Neural cell (in vitro differentiated cells): ENCODE results near the gene TRAPPC10. TPM values are rescaled to one million over a fixed set of nuclear protein-coding genes. Genes with fewer than 3 reads are reported as not detected.

Experiments used
- H2AFZ ChIP-seq: fragments of 200-600, 300-800 bp; sonication (generic), shearing (Covaris generic); 2 replicates; pipeline ENCODE4 v1.6.0; 2014; ENCODE audit warnings: low read depth, mild to moderate bottlenecking, antibody characterized with exemption, low read length, moderate library complexity
- H3F3A ChIP-seq: fragments of 200-600 bp; shearing (Covaris generic); 2 replicates; pipeline ENCODE4 v1.6.1; 2016; ENCODE audit warnings: mild to moderate bottlenecking, moderate library complexity, mixed read lengths, antibody characterized with exemption, low read length; ENCODE audit not compliant: insufficient read depth, poor library complexity, severe bottlenecking
- H3K27ac ChIP-seq: fragments of 200-600, 300-800 bp; sonication (generic), shearing (Covaris generic); 2 replicates; pipeline ENCODE4 v1.5.1; 2014; ENCODE audit warnings: mild to moderate bottlenecking, low read length, moderate library complexity
- H3K27me3 ChIP-seq: fragments of 300-800, 200-600 bp; sonication (generic), shearing (Covaris generic); 2 replicates; pipeline ENCODE4 v1.6.0; 2014; ENCODE audit warnings: mild to moderate bottlenecking, low read depth, low read length, moderate library complexity; ENCODE audit not compliant: insufficient read depth
- H3K36me3 ChIP-seq: fragments of 300-800, 200-600 bp; sonication (generic), shearing (Covaris generic); 2 replicates; pipeline ENCODE4 v1.5.1; 2014; ENCODE audit warnings: mild to moderate bottlenecking, antibody characterized with exemption, low read length, moderate library complexity; ENCODE audit not compliant: insufficient read depth
- H3K4me2 ChIP-seq: fragments of 300-800, 200-600 bp; sonication (generic), shearing (Covaris generic); 2 replicates; pipeline ENCODE4 v1.6.0; 2014; ENCODE audit warnings: mild to moderate bottlenecking, low read length
- H3K4me3 ChIP-seq: fragments of 300-800, 200-600 bp; sonication (generic), shearing (Covaris generic); 2 replicates; pipeline ENCODE4 v1.5.1; 2014; ENCODE audit warnings: mild to moderate bottlenecking, low read length, moderate library complexity
- H3K79me2 ChIP-seq: fragments of 200-600 bp; shearing (Covaris generic); replicated peaks from 2 replicates; pipeline ENCODE4 v1.6.0; 2014; ENCODE audit warnings: mild to moderate bottlenecking, low read length, moderate library complexity; ENCODE audit not compliant: insufficient read depth
- H3K9ac ChIP-seq: fragments of 300-800, 200-600 bp; sonication (generic), shearing (Covaris generic); 2 replicates; pipeline ENCODE4 v1.6.1; 2016; ENCODE audit warnings: mild to moderate bottlenecking, low read length, mixed read lengths
- H3K9me2 ChIP-seq: fragments of 200-600 bp; shearing (Covaris generic); 2 replicates; pipeline ENCODE4 v1.6.1; 2016; ENCODE audit warnings: mild to moderate bottlenecking, low read length, mixed read lengths; ENCODE audit not compliant: insufficient read depth
- H3K9me3 ChIP-seq: fragments of 200-600, 300-800 bp; sonication (generic), shearing (Covaris generic); 2 replicates; pipeline ENCODE4 v1.6.1; 2016; ENCODE audit warnings: mild to moderate bottlenecking, mixed run types, low read length, moderate library complexity, mixed read lengths
- H4K20me1 ChIP-seq: fragments of 200-600 bp; shearing (Covaris generic); 2 replicates; pipeline ENCODE4 v1.6.1; 2016; ENCODE audit warnings: mild to moderate bottlenecking, mixed run types; ENCODE audit not compliant: insufficient read depth
- EP300 ChIP-seq: fragments of 450-650 bp; conservative IDR thresholded peaks from 2 replicates; pipeline ENCODE4 v1.6.1; 2014; ENCODE audit warnings: antibody characterized with exemption, mild to moderate bottlenecking, moderate library complexity; ENCODE audit not compliant: poor library complexity, severe bottlenecking
- EZH2 ChIP-seq: fragments of 200-600, 300-800 bp; shearing (Covaris generic), sonication (generic); IDR thresholded peaks from 2 replicates; pipeline ENCODE4 v1.6.1; 2014; ENCODE audit warnings: antibody characterized with exemption, low read length, borderline replicate concordance, mild to moderate bottlenecking; ENCODE audit not compliant: insufficient read depth, poor library complexity, severe bottlenecking
- MXI1 ChIP-seq: fragments of 450-650 bp; conservative IDR thresholded peaks from 2 replicates; pipeline ENCODE4 v1.6.1; 2014; ENCODE audit warnings: antibody characterized with exemption, mild to moderate bottlenecking; ENCODE audit not compliant: poor library complexity, severe bottlenecking
- POLR2AphosphoS5 ChIP-seq: IDR thresholded peaks from 2 replicates; pipeline ENCODE4 v1.6.1; 2012
- RAD21 ChIP-seq: fragments of 450-650 bp; conservative IDR thresholded peaks from 2 replicates; pipeline ENCODE4 v1.6.1; 2014; ENCODE audit warnings: antibody characterized with exemption, mild to moderate bottlenecking, moderate library complexity
- SMC3 ChIP-seq: fragments of 450-650 bp; conservative IDR thresholded peaks from 2 replicates; pipeline ENCODE4 v1.6.1; 2014; ENCODE audit warnings: antibody characterized with exemption, mild to moderate bottlenecking, moderate library complexity; ENCODE audit not compliant: poor library complexity
- TAF1 ChIP-seq: IDR thresholded peaks from 2 replicates; pipeline ENCODE4 v1.6.1; 2012; ENCODE audit warnings: low read depth
- polyA plus RNA-seq: library from polyadenylated mRNA; depleted of rRNA; stranded (reverse); fragments of >200 nt; gene quantifications from 2 replicates; pipeline ENCODE4 v1.2.3, GENCODE V29; 2014
- TF ChIP-seq, protein P1 (sequence below): fragments of 450-650 bp; IDR thresholded peaks from 2 replicates; pipeline ENCODE4 v1.5.1; 2014; ENCODE audit warnings: antibody characterized with exemption, mild to moderate bottlenecking, moderate library complexity; ENCODE audit not compliant: poor library complexity, severe bottlenecking
- TF ChIP-seq, protein P2 (sequence below): IDR thresholded peaks from 2 replicates; pipeline ENCODE4 v1.6.1; 2012; ENCODE audit warnings: borderline replicate concordance

TRAPPC10 gene
- polyA plus RNA-seq, 1 donor from 2014 or later: 17.8 TPM

DNA sequence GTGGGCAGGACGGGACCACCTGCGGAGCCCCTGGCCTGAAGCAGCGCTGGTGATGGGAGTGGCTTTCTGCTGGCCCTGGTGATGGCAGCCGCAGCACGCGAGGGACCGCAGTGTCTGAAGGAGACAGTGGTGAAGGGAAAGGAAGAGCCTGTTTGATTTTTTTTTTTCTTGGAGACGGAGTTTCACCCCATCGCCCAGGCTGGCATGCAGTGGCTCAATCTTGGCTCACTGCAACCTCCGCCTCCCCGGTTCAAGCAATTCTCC, 40.2 kb upstream of the TRAPPC10 start:
- Histone ChIP-seq H3K9me2 (no peaks in the 10 kb centered on the region), H3K27ac (no peak overlapping the region), H3K79me2 (no peaks in the 10 kb centered on the region), H3F3A (no peaks in the 10 kb centered on the region), H3K4me2 (no peak overlapping the region), H4K20me1 (no peaks in the 10 kb centered on the region), H3K9me3 (no peaks in the 10 kb centered on the region), H2AFZ (no peak overlapping the region), H3K27me3 (no peaks in the 10 kb centered on the region), H3K36me3 (no peaks in the 10 kb centered on the region), H3K9ac (no peak overlapping the region), H3K4me3 (no peak overlapping the region)
- TF ChIP-seq SMC3 (no peak), TAF1 (no peak), POLR2AphosphoS5 (no peak), MXI1 (no peak), EP300 (no peak), EZH2 (no peak), RAD21 (no peak)
- TF ChIP-seq, protein P1, sequence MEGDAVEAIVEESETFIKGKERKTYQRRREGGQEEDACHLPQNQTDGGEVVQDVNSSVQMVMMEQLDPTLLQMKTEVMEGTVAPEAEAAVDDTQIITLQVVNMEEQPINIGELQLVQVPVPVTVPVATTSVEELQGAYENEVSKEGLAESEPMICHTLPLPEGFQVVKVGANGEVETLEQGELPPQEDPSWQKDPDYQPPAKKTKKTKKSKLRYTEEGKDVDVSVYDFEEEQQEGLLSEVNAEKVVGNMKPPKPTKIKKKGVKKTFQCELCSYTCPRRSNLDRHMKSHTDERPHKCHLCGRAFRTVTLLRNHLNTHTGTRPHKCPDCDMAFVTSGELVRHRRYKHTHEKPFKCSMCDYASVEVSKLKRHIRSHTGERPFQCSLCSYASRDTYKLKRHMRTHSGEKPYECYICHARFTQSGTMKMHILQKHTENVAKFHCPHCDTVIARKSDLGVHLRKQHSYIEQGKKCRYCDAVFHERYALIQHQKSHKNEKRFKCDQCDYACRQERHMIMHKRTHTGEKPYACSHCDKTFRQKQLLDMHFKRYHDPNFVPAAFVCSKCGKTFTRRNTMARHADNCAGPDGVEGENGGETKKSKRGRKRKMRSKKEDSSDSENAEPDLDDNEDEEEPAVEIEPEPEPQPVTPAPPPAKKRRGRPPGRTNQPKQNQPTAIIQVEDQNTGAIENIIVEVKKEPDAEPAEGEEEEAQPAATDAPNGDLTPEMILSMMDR: no peak
- TF ChIP-seq, protein P2, sequence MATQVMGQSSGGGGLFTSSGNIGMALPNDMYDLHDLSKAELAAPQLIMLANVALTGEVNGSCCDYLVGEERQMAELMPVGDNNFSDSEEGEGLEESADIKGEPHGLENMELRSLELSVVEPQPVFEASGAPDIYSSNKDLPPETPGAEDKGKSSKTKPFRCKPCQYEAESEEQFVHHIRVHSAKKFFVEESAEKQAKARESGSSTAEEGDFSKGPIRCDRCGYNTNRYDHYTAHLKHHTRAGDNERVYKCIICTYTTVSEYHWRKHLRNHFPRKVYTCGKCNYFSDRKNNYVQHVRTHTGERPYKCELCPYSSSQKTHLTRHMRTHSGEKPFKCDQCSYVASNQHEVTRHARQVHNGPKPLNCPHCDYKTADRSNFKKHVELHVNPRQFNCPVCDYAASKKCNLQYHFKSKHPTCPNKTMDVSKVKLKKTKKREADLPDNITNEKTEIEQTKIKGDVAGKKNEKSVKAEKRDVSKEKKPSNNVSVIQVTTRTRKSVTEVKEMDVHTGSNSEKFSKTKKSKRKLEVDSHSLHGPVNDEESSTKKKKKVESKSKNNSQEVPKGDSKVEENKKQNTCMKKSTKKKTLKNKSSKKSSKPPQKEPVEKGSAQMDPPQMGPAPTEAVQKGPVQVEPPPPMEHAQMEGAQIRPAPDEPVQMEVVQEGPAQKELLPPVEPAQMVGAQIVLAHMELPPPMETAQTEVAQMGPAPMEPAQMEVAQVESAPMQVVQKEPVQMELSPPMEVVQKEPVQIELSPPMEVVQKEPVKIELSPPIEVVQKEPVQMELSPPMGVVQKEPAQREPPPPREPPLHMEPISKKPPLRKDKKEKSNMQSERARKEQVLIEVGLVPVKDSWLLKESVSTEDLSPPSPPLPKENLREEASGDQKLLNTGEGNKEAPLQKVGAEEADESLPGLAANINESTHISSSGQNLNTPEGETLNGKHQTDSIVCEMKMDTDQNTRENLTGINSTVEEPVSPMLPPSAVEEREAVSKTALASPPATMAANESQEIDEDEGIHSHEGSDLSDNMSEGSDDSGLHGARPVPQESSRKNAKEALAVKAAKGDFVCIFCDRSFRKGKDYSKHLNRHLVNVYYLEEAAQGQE: no peak

DNA sequence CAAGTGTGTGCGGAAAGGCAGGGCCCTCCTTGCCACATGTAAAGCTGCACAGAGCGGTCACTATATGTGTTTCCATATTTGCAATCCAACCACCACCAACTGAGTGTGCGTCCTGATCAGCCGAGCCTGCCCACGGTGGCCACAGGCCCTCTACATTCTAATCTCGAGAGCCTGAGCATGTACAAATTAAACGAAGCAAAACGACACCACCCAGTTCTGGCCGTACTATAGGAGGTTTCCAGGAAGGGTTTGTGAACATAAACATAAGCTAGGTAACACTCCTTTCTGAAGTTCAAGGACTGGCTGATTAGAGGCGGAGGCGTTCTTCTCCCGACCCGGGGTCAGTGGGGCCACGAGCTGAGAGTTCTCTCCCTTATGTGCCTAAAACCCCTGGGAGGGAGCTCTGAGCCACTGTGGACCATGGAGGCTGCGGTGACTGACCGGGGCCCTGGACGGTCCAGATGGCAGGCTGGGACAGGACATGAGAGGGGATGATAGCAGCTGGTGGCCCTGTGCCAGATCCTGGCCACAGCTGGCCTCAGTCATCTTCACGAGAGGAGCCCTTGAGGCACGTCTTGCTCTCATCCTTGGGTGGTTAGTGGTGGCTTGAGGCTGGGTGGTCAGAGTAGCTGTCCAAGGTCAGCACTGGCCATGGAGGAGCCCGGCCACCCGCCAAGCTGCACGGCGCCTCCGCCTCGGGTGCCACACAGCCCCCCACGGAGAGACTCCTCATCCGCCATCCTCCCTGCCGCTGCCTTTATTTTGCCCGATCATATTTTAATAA, 39.1 kb upstream of the TRAPPC10 start:
- TF ChIP-seq POLR2AphosphoS5 (no peak), EP300 (no peak), MXI1 (no peak), RAD21 (no peak), EZH2 (no peak), SMC3 (no peak), TAF1 (no peak)
- TF ChIP-seq, protein P2: no peak
- TF ChIP-seq, protein P1: no peak
- no peak overlapping the region for H3K4me3 ChIP-seq
- H3K9ac ChIP-seq: no peak overlapping the region
- H3F3A ChIP-seq: no peaks in the 10 kb centered on the region
- H3K79me2 ChIP-seq: no peaks in the 10 kb centered on the region
- H3K36me3 ChIP-seq: no peaks in the 10 kb centered on the region
- H4K20me1 ChIP-seq: no peaks in the 10 kb centered on the region
- no peak overlapping the region for H3K4me2 ChIP-seq
- no peaks in the 10 kb centered on the region for H3K9me2 ChIP-seq
- H3K9me3 ChIP-seq: no peaks in the 10 kb centered on the region
- H3K27me3 ChIP-seq: no peaks in the 10 kb centered on the region
- H3K27ac ChIP-seq: no peak overlapping the region
- no peak overlapping the region for H2AFZ ChIP-seq
